ENCODE results near the gene GTF3C6.
"Not testable (repeated sequence)": the region's sequence is repeated elsewhere in the genome, so short reads cannot be mapped to it uniquely, and the experiment has no call there.

Gene GTF3C6

GRCh38 chr6:111012143-111012452, 53.6 kb downstream of the GTF3C6 start:
- no peak overlapping the region for H3K4me3 Mint-ChIP-seq
- no peak overlapping the region for H3K27ac Mint-ChIP-seq
- no peaks in the 10 kb centered on the region for H3K9me3 Mint-ChIP-seq
- H3K36me3 Mint-ChIP-seq, result peaks cover 100% of the 10 kb centered on the region
- no peaks in the 10 kb centered on the region for H3K4me1 Mint-ChIP-seq
- DNase-seq (ENCODE audit: low spot score in 2 of 2) (no peak), ATAC-seq (no peak)

GRCh38 chr6:111012520-111012919, 54.0 kb downstream of the GTF3C6 start:
- DNase-seq (ENCODE audit: low spot score in 2 of 2); ATAC-seq; H3K9me3 Mint-ChIP-seq; H3K4me1 Mint-ChIP-seq; H3K27ac Mint-ChIP-seq; H3K4me3 Mint-ChIP-seq: not testable (repeated sequence)
- peaks cover 100% of the 10 kb centered on the region for H3K36me3 Mint-ChIP-seq

- no peaks in the 10 kb centered on the region for H3K9me3 Mint-ChIP-seq
- ATAC-seq, result no peak
- no peaks in the 10 kb centered on the region for H3K4me1 Mint-ChIP-seq
- no peak for DNase-seq (ENCODE audit: low spot score in 2 of 2)
- no peak overlapping the region for H3K27ac Mint-ChIP-seq
- peaks cover 96% of the 10 kb centered on the region for H3K36me3 Mint-ChIP-seq
- H3K4me3 Mint-ChIP-seq, result no peak overlapping the region
These were observed 54.8 kb downstream of the GTF3C6 start for GRCh38 chr6:111013144-111013915.

- Mint-ChIP-seq H3K36me3 (peaks cover 96% of the 10 kb centered on the region), H3K4me3 (no peak overlapping the region), H3K4me1 (no peaks in the 10 kb centered on the region), H3K9me3 (no peaks in the 10 kb centered on the region), H3K27ac (no peak overlapping the region)
- DNase-seq (ENCODE audit: low spot score in 2 of 2) (no peak), ATAC-seq (no peak)
These were observed 57.1 kb downstream of the GTF3C6 start for GRCh38 chr6:111015389-111016124.

- not testable (repeated sequence) for H3K9me3 Mint-ChIP-seq; H3K4me3 Mint-ChIP-seq; H3K4me1 Mint-ChIP-seq; H3K27ac Mint-ChIP-seq; DNase-seq (ENCODE audit: low spot score in 2 of 2); ATAC-seq
- peaks cover 94% of the 10 kb centered on the region for H3K36me3 Mint-ChIP-seq
These were observed 58.7 kb downstream of the GTF3C6 start for GRCh38 chr6:111017241-111017640.
